ENCODE results near the gene MBLAC1. TPM values are rescaled to one million over a fixed set of nuclear protein-coding genes. Genes with fewer than 3 reads are reported as not detected.
A peak's percentile ranks its signal among the peaks of the same experiment; 100 is the strongest.

Gene MBLAC1
- total RNA-seq, 4 donors from 2014 or later = 3.1 to 8.8 (median 5.0) TPM

- H3K9me3 ChIP-seq = no peaks in the 10 kb centered on the region
- WGBS = 92% methylated on average over 1 of the region's 1 CpG
- intact Hi-C loops (cut with DNase I) = no loop called here
- no peaks in the 10 kb centered on the region for H3K27me3 ChIP-seq
- peaks cover 0 to 31% (median 12%) of the 10 kb centered on the region in 4 donors for H3K36me3 ChIP-seq
- no peak overlapping the region for H3K4me3 ChIP-seq
- DNase-seq (ENCODE audit: extremely low spot score) = no peak
- peaks cover 28 to 49% (median 41%) of the 10 kb centered on the region in 4 donors for H3K4me1 ChIP-seq
- TF ChIP-seq POLR2AphosphoS5 (IDR thresholded peaks at IDR 0.05) (no peak), POLR2A (IDR thresholded peaks at IDR 0.05; ENCODE audit: low read depth) (no peak), CTCF (IDR thresholded peaks at IDR 0.05) (no peak), EP300 (IDR thresholded peaks at IDR 0.05) (no peak)
- H3K27ac ChIP-seq (replicated peaks in 1 of 4) = no peak overlapping the region
These were observed 4.2 kb upstream of the MBLAC1 start for GRCh38 chr7:100122568-100122967.

- H3K9me3 ChIP-seq = no peaks in the 10 kb centered on the region
- peaks cover 0 to 31% (median 12%) of the 10 kb centered on the region in 4 donors for H3K36me3 ChIP-seq
- H3K27ac ChIP-seq (replicated peaks in 1 of 4) = no peak overlapping the region
- WGBS = 74% methylated on average over 4 of the region's 4 CpGs
- DNase-seq (ENCODE audit: extremely low spot score) = no peak
- H3K4me1 ChIP-seq = peaks cover 25 to 47% (median 40%) of the 10 kb centered on the region in 4 donors
- intact Hi-C loops (cut with DNase I) = loop anchor here (5.0 kb wide), 2 partner anchors 42 to 132 kb away; partner anchors contain the start of gene ZNF3
- H3K27me3 ChIP-seq = no peaks in the 10 kb centered on the region
- no peak for TF ChIP-seq EP300 (IDR thresholded peaks at IDR 0.05)
- TF ChIP-seq POLR2AphosphoS5 (IDR thresholded peaks at IDR 0.05) = no peak
- TF ChIP-seq POLR2A (IDR thresholded peaks at IDR 0.05; ENCODE audit: low read depth) = no peak
- TF ChIP-seq CTCF (IDR thresholded peaks at IDR 0.05) = no peak
- no peak overlapping the region for H3K4me3 ChIP-seq
These were observed 2.2 kb upstream of the MBLAC1 start for GRCh38 chr7:100124301-100125230.

- peak overlapping the region; percentile 92 to 97 (median 96) for H3K27ac ChIP-seq (replicated peaks in 1 of 4)
- no peak for DNase-seq (ENCODE audit: extremely low spot score)
These were observed 382 bp upstream of the MBLAC1 start for GRCh38 chr7:100126239-100126930.

More at GRCh38 chr7:100126239-100126930, 382 bp upstream of the MBLAC1 start:
- WGBS = 18% methylated on average over 25 of the region's 29 CpGs
- Histone ChIP-seq H3K9me3 (no peaks in the 10 kb centered on the region), H3K36me3 (peaks cover 0 to 31% (median 12%) of the 10 kb centered on the region in 4 donors), H3K27me3 (no peaks in the 10 kb centered on the region), H3K4me1 (peaks cover 24 to 45% (median 38%) of the 10 kb centered on the region in 4 donors), H3K4me3 (peak overlapping the region; percentile 78 to 99 (median 95))
- intact Hi-C loops (cut with DNase I) = loop anchor here (2.0 to 5.0 kb wide), 3 partner anchors 26 to 134 kb away; partner anchors contain the start of genes AP4M1, MCM7 and ZNF3
- TF ChIP-seq POLR2AphosphoS5 (IDR thresholded peaks at IDR 0.05) (no peak), CTCF (IDR thresholded peaks at IDR 0.05) (no peak), POLR2A (IDR thresholded peaks at IDR 0.05; ENCODE audit: low read depth) (no peak), EP300 (IDR thresholded peaks at IDR 0.05) (no peak)
